HS-5 (cell line): ENCODE results near the gene DOCK2.

Experiments
- DNase-seq: peaks from one replicate; pipeline ENCODE4 v3.0.0-alpha.2; 2012; ENCODE audit warnings: low read depth

DOCK2 gene

DNA sequence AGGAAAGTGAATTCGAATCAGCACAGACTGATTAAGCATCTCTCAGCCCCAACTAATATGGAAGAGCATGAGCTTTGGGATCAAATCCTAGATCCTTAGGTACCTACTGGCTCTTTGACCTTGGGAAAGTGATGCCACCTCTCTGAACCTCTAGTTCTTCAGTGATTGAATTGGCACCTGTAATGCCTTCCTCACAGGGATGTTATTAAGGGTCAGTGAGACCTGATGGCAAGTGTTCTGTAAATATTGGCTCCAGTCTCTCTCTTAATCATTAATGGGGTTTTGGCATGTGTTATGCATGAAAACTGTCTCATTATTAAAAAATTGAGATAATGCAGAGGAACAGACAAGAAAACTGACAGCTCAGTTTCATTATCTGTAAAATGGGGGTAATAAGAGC is 227.4 kb downstream of the DOCK2 start:
- DNase-seq: no peak

DNA sequence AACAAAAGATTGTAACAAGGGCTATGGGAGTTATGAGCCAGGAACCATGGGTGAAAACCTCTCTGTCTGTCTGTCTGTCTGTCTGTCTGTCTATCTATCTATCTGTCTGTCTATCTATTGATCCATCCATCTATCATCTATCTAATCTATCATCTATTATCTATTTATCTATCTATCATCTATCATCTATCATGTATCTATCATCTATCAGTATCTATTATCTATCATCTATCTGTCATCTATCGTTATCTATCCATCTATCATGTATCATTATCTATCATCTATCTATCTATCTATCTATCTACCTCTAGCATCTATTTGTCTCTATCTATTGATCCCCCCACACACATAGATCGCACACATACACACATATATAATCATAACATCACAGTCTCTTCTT is 230.3 kb downstream of the DOCK2 start:
- DNase-seq: no peak

DNA sequence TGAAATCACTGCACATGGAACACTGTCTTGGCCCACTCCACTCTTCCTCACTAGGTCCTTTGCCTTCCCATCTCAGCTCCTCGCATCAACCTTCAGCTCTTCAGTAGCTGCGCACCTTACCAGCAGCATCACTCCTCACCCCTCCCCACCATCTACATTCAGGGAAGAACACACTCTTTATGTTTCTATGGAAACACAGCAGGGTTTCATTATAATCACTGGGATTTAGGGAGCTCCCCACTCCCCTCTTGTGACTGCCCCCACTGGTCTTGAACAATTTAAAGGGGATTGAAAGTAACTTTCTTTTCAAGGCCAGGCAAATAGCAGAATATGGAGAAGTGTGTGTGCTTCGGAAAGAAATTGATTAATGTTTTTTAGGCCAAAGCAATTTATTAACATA is 232.0 kb downstream of the DOCK2 start:
- DNase-seq: no peak

DNA sequence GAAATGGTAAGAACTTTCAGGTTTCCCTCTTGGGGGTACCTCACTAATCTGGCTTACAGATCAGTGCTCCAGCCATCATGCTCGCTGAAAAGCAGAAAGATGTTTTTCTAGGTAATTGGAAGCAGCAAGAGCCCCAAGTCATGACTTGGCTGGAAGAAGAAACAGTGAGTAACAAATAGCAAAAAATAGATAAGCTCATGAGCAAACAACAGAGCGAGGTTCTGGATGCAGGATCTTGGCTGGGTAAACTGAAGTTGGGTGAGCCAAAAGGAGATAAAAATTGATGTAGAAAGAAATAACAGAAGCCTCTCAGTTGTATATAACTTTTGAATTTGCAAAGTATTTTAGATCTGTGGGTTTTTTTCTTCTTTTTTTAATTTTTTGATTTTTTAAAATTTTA is 233.1 kb downstream of the DOCK2 start:
- no peak for DNase-seq

DNA sequence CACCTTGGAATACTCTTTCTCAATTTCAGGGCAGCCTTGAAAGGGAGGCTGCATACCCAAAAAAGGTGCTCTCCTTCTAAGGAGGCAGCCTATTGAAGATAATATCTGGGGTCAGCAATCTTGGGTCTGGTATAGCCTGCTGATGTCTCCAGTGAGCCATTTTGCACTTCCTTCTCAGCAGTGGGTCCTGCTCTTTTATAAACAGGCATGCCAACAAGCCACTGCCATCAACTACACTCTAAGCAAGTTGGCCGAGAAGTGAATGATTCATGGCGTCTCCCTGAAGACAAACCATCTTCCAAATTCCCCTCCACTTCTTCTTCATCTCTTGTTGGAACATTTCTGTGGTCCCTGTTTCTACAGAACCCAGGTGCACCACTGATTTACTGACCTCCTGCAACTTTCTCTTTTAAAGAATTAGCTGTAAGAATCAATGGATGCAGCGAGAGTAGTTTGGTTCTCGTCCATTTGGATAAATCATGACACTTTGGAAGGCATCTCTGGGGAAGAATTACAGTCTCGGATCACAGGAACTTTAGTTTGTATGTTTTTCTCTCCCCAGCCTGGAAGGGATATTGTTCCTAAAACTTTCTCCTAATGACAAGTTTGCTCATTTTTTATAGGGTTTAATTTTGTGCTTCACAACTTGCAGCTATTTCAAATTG is 234.9 kb downstream of the DOCK2 start:
- no peak for DNase-seq

DNA sequence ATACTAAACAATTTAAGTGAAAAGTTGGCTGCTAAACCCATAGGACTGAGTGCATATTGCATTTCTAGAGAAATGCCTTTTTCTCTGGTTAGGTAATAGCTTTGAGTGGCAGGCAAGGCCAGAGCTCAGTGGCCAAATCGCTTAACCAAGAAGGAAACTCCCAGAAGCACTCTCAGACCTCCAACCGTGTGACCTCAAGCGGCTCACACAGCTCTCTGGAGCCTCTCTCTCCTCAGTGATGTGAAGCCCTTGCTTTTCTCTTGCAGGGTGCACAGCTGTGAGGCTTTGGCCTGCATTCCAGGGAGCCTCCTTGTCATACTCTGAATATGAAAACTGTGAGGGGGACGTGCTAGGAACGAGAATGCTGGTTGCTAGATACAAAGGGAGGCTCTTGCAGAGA is 236.6 kb downstream of the DOCK2 start:
- DNase-seq: no peak

DNA sequence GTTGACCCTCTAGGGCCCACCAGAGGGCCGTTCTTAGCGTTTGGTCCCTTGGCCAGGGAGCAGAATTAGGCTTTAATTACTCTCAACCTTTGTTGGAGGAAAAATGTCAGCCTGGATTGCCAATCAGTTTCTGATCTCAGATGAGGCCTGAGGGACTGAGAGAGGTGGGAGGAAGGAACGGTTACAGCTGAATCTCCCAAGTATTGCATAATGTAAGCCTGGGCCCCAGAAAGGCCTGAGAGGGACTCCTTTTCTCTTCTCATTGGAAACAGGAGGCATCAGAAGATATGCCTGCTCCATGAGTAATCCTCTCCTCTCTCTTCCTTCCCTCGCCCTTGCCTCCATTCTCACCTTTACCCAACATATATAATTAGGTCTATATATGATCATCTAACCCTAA is 237.5 kb downstream of the DOCK2 start:
- no peak for DNase-seq

DNA sequence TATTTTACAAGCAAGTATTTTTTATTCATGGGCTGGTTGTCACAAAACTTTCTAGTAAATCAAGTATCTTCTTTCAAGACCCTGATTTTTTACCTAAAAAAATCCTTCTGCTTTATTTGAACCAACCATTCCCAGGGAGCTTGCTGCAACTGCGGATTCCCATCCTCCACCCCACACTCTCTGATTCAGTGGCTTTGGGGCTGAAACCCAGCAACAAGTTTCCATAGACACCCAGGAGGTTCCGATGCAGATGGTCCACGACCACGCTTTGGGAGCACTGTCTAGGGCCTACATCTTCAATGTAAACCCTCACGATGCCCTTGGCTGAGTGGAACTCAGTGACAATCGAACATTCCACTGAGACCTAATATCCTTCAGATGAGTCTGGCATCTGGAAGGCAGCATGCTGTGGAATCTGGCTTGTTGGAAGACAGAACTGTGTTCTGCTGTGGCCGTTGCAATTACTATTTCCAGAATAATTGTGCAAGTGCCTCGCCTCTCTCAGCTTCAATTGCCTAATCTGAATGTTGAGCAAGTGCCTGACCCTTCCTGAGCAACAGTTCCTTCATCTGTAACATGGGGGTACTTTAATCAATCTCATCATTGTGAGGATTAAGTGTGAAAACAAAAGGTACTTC is 238.1 kb downstream of the DOCK2 start:
- no peak for DNase-seq

DNA sequence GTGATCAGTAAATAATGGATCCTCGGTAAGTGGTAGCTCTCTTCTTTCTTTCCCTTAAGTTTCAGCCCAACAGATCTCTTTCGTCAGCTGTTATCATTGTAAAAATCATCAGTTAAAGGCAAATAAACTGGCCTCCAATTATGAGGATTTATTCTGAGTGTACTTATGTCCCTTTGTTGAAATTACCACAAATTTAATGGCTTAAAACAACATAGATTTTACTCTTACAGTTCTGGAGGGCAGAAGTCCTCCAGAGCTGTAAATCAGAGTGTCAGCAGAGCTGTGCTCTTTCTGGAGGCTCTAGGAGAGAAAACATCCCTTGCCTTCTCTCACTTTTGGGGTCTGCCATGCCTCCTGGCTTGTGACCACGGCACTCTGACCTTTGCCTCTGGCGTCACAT is 238.7 kb downstream of the DOCK2 start:
- no peak for DNase-seq

DNA sequence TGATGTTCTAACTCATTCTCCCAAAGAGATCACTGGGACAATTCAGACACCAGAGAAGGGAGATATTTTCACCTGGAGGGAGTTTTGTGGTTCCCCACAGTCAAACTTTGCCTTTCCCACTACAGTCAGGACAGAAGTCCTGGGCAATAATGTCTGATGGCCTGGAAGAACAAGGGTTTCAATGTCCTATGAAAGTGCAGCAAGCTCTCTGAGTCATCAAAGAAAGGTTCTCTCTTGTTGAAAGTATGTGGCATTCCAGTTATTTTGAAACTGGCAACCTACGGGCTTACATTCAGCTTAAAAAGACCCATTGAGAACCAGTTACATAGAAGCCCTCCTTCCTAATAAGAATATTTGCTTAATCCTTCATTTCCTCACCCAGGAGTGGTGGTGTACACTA is 239.3 kb downstream of the DOCK2 start:
- DNase-seq: no peak

DNA sequence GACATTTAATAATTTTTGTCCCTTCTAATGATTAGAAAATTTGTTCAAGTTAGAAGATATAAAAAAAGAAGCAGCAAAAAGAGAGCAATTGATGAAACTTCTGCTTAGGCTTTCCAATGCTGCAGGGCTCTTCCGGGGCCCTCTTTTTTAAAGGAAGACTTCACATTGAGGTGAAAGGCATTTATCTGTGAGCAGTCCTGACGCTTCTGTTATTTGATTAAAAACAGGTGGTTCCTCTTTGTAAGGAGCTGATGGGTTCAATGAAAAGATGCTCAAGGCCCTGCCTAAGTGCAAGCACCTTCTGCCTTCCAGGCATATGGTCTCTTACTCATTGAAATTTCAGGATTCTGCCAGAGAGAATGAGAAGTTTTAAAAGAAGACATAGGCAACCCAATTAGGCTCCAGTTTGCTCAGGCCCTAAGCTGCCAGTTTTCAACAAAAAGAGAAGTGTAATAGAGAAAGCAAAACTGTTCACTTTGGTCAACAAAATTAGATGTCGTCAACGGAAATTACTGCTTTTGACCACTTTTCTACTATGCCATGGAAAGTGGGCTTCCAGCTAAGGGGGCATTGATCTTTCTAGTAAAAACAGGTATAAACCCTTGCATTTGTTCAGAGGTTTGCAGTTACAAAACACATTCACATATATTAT is 243.1 kb downstream of the DOCK2 start:
- DNase-seq: no peak

DNA sequence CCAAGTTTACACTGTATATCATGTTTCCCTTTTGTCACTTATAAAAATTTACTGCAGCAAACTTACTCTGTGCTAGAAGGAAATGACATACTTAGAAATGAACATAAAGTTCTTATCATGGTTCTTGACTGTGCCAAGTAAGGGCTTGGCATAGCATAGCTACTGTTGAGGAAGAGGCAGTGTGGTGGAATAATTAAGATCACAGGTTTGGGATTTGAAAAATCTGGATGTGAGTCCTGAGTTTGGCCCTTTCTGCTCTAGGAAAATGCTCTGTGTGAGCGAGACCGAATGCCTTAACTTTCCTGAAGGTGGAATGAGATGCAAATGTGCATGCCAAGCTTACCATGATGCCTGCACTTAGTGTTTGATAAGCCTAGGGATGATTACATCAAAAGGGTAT is 243.7 kb downstream of the DOCK2 start:
- no peak for DNase-seq

DNA sequence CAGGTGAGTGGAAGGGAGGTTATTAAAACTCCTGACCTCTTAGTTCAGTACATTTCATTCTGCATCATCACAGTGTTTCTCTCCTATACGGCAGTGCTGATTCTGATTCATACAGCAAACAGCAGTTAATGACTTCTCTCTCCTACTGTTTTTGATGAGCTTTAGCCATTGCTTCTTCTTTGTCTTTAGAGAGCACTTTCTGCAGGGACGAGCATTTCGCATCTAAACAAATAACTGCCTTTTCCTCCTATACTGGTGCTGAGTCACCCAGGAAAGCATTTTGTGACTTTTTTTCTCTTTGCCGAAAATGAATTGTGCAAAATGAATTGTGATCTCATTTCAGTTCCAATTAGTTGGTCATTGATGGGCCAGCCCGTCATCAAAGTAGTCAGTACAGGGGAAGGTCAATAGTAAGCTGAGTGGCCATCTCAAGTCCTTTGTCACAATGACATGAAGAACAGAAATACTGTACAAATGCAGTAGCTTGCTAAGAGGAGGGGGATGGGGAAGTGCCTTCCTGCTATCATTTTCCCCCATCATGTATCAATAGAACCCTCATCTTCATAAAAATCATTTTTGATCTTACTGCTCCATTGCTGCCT is 244.7 kb downstream of the DOCK2 start:
- DNase-seq: no peak

DNA sequence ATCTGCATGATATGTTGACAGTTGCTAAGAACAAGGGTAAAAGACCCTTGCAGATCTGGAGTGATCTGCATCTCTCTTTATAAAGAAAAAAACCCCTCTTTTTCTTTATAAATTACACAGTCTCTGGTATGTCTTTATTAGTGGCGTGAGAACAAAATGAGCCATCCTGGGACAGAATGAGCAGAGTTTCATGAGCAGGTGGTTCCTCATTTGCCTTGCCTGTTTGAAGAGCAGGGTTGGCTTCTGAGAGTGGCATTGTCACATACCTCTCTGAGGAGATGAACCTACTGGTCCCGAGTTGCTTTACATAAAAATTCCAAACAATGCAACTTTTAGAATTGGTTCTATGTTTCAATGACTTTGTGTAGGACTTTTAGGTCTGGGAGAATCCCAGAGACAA is 249.0 kb downstream of the DOCK2 start:
- no peak for DNase-seq

DNA sequence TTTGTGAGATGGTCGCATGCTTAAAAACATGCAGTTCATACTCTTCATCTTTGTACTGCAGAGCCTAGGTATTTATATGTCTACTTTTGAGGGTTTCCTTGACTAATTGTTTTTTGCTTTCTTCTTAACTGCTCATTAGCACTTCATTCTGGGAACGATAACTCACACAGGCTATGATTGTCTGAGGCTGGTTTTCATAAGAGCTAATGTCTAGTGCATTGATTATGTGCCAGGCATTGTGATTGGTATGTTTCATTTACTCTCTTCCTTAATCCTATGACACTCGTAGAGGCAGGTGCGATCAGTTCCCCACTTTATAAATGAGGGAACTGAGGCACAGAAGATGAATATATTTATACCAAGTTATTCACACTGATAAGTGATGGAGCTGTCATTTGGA is 249.6 kb downstream of the DOCK2 start:
- DNase-seq: no peak

DNA sequence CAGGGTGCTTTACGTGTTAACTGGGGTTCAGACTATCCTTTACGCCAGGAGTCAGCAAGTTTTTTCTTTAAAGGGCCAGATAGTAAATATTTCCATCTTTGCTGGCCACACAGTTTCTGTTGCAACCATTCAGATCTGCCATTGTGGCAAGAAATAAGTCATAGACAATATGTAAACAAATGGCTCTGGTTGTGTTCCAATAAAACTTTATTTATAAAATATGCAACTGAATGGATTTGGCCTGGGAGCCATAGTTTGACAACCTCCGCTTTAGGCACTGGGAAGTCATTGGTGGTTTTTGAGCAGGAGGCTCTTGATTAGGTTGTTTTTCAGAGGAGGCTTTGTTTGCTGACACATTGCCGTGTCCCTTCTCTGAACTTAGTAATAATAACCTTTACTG is 252.5 kb downstream of the DOCK2 start:
- DNase-seq: no peak

DNA sequence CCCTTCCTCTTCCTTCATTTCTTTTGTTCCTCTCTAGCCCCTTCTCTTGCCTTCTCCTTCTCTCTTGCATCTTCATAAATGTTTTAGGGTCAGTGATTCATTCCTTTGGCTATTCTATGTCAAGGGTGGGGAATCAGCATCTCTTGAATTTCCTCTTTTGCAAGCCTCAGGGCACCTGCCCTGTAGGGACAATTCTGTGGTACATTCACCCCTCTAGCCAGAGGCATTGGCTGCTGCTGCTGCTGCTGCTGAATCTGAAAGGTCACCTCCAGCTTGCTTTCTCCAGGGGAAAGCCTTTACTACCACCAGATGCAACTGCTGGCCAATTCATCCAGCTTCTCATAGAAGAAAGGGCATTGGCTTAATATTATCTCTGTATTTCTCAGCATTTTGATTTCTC is 255.9 kb downstream of the DOCK2 start:
- DNase-seq: no peak

DNA sequence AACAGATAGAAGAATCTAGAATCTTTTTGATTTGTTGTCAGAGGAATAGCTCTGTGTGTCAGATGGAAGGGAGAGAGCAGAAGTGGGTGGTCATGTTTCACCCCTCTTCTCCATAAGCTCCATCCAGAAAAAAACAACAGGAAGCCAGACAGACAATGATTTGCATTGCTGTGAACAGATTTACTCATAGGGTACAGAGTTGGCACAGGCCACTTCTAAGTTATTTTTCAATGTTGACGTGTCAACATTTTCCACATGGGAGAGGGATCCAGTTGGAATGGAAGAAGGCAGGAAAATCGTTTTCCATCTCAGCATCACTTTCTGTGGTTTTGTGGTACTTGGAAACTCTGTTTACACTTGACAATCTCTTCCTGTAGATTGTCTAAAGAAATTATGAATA is 256.5 kb downstream of the DOCK2 start:
- no peak for DNase-seq

DNA sequence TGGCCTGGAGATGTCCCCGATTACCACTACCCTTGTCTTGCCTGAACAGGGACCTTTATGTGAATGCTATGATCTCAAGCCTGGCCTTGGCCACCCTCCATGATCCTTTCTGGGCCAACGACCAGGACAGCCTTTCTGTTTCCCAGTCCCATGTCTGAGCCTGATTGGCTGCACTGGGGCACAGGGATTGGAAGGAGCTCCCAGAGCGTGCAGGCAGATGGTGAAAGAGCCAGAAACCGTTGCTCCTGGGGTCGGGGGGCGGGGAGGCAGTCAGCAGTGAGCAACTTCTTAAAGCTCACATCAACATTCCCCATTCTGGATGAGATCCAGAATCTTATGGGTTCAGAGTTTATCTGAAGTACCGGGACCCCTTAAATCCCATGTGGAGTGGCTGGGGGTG is 258.9 kb downstream of the DOCK2 start:
- DNase-seq: no peak

DNA sequence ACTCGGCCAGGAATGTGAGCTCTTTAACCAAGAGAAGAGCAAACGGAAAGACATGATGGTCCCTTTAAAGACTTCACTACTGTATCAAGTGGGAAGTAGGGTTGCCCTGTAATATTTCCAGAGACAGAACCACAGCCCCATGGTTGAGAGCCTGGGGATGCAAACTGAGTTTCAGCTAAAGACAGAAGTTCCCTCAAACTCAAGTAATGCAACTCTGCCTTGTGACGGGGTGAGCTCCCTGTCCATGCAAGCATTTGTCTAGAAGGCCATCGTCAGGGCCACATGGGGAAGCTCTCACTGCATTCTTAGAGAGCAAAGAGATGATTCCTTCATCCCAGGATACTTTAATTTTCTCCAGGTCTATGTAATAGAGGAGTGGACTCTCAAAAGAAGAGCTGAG is 260.4 kb downstream of the DOCK2 start:
- DNase-seq: no peak

DNA sequence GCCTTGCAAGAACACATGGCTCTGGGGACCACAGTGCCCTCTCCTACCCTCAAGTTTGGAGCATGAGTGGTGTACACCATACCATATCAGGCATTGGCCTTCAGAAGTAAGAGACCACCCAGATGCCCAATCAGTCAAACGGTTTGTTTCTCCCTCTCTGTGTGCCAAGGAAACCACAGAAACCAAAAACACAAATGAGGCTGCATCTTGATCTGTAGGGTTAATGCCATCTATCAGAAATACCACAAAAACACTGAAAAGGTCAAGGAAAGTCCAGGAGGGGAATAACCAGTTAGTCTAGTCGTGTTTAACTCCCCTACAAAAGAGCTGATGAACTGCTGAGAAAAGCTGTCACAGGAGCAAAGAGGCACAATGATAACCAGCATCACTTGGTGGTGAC is 264.8 kb downstream of the DOCK2 start:
- no peak for DNase-seq

DNA sequence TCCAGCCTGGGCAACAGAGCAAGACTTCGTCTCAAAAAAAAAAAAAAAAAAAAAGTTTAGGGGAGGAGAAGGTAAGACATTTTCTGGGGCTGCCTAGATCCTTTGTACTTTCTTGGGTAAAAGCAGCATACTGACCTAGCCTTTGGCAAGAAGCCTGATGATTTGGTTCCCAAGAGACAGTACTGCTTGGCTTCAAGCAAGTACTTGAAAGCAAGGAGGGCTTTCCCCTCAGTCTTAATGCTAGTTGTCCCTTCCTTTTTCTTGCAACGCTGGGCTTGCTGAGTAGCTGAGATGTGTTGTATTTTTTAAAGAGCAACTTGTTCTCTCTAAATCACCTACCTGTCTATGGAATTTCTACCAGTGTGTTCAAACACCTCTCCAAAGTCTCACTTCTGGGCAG is 267.0 kb downstream of the DOCK2 start:
- DNase-seq: no peak

DNA sequence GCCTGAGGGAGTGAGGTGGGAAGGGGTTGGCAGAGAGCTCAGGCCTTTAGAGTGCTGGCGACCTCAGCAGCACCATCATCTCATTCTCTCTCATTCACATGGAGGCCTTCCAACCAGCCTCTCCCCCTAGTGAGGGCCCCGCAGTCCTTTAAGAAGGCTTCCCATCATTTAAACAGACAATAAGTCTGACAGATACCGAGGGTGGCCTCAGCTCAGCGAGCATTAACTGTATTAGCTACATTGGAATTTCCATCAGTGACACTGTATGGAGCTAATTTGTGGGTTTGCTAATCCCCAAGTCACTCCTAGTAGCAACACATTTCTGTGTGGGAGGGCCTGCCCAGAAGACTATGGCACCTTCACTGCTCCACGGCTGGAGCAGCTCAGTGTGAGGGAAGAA is 267.4 kb downstream of the DOCK2 start:
- no peak for DNase-seq
